Measurements from ENCODE around the gene A3GALT2. TPM values are rescaled to one million over a fixed set of nuclear protein-coding genes. Genes with fewer than 3 reads are reported as not detected.

The A3GALT2 gene
- total RNA-seq, 1 experiment from 2014 or later, result not detected

DNA sequence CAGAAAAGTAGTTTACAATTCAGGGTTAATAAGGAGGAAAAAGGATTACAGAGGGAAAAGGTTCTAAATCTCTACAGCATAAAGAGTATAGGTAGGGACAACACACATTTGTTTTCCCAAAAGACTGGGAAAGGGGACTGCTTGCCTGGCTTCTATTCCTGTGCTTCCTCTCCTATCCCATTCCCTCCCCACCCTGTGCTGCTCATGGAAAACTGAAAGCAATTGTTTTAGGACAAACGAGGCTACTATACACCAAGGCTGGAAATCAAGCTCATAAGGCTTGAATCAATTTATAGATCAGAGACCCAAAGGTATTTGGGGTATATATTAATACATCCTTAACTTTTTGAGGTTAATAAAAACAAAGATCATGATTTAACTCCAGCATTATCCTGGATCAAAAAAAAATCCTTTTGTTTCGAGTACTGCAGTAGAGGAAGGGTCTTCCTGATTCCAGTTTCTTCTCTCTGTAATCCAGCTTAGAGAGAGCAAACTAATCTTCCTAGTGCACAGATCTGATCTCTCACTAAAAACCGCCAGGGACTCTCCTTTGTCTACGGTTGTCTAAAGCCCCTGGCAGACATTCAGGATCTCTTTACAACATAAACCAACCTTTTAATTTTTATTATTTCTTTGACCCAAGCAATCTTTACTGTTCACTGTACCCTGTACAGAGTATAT is 37.4 kb upstream of the A3GALT2 start:
- no peaks in the 10 kb centered on the region for H3K9me3 ChIP-seq (ENCODE audit: insufficient read depth, low read depth)
- no peak overlapping the region for H3K4me3 ChIP-seq
- intact Hi-C loops (cut with micrococcal nuclease; ENCODE audit: unreplicated experiment), result no loop called here
- H3K4me2 ChIP-seq, result no peak overlapping the region
- no peaks in the 10 kb centered on the region for H3K9me2 ChIP-seq (ENCODE audit: insufficient read depth)
- peaks cover 16% of the 10 kb centered on the region; the same call in 1 of the 2 replicates for H3F3A ChIP-seq (ENCODE audit: insufficient read depth, low read depth)
- 0 out of 2 replicates have a peak, but pooled peaks cover 5% of the 10 kb centered on the region for H3K36me3 ChIP-seq (ENCODE audit: low read depth)
- no peak for DNase-seq
- H3K27ac ChIP-seq, result no peak overlapping the region
- H2AFZ ChIP-seq, result no peak overlapping the region
- H3K4me1 ChIP-seq (replicated peaks; ENCODE audit: insufficient read depth), result peaks cover 20% of the 10 kb centered on the region
- TF ChIP-seq EZH2 (IDR thresholded peaks at IDR 0.05; ENCODE audit: low read depth), result no peak
- TF ChIP-seq, protein P1, sequence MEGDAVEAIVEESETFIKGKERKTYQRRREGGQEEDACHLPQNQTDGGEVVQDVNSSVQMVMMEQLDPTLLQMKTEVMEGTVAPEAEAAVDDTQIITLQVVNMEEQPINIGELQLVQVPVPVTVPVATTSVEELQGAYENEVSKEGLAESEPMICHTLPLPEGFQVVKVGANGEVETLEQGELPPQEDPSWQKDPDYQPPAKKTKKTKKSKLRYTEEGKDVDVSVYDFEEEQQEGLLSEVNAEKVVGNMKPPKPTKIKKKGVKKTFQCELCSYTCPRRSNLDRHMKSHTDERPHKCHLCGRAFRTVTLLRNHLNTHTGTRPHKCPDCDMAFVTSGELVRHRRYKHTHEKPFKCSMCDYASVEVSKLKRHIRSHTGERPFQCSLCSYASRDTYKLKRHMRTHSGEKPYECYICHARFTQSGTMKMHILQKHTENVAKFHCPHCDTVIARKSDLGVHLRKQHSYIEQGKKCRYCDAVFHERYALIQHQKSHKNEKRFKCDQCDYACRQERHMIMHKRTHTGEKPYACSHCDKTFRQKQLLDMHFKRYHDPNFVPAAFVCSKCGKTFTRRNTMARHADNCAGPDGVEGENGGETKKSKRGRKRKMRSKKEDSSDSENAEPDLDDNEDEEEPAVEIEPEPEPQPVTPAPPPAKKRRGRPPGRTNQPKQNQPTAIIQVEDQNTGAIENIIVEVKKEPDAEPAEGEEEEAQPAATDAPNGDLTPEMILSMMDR (conservative IDR thresholded peaks at IDR 0.05), result no peak
- H3K79me2 ChIP-seq (ENCODE audit: low read depth), result no peaks in the 10 kb centered on the region
- ChIA-PET CTCF (no interaction called here), POLR2A (ENCODE audit: unreplicated experiment) (no interaction called here)
- H3K27me3 ChIP-seq (ENCODE audit: insufficient read depth, low read depth), result no peaks in the 10 kb centered on the region
- BruUV-seq (replicated peaks), result no TSS peak
- no peaks in the 10 kb centered on the region for H4K20me1 ChIP-seq (ENCODE audit: insufficient read depth)

DNA sequence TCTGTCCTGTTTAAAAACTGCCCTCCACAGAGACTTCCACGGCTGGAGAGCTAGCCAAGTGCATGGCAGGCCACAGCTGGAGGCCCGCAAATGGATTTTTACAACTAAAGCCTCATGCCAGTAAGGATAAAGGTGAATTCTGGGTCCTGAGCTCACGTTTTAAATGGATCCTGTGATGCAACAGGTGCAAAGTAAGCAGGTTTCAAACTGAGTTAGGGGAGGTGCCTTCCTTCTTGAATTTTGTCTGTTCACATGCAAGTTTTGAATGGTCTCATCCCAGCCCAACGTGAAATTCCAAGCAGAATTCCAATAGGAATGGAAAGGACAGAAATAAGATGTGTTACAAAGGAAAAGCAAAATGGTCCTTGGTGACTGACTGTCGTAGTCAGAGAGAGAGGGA is 36.2 kb upstream of the A3GALT2 start:
- no peak overlapping the region for H3K27ac ChIP-seq
- 0 out of 2 replicates have a peak, but pooled peaks cover 5% of the 10 kb centered on the region for H3K36me3 ChIP-seq (ENCODE audit: low read depth)
- H4K20me1 ChIP-seq (ENCODE audit: insufficient read depth), result no peaks in the 10 kb centered on the region
- H3K4me3 ChIP-seq, result no peak overlapping the region
- H3K9me3 ChIP-seq (ENCODE audit: insufficient read depth, low read depth), result no peaks in the 10 kb centered on the region
- H3K27me3 ChIP-seq (ENCODE audit: insufficient read depth, low read depth), result no peaks in the 10 kb centered on the region
- no peak overlapping the region for H2AFZ ChIP-seq
- POLR2A ChIA-PET (ENCODE audit: unreplicated experiment), result no interaction called here
- TF ChIP-seq, protein P1 (conservative IDR thresholded peaks at IDR 0.05), result no peak
- no peak for TF ChIP-seq EZH2 (IDR thresholded peaks at IDR 0.05; ENCODE audit: low read depth)
- intact Hi-C loops (cut with micrococcal nuclease; ENCODE audit: unreplicated experiment), result no loop called here
- H3K4me2 ChIP-seq, result no peak overlapping the region
- no TSS peak for BruUV-seq (replicated peaks)
- CTCF ChIA-PET, result interaction anchor here (0.6 kb wide), 2 partner anchors 159 to 957 kb away, joined by 3 to 5 read pairs; no protein-coding TSS in a partner anchor
- H3K9me2 ChIP-seq (ENCODE audit: insufficient read depth), result no peaks in the 10 kb centered on the region
- H3F3A ChIP-seq (ENCODE audit: insufficient read depth, low read depth), result peaks cover 23% of the 10 kb centered on the region; the same call in 1 of the 2 replicates
- H3K4me1 ChIP-seq (replicated peaks; ENCODE audit: insufficient read depth), result peaks cover 28% of the 10 kb centered on the region
- DNase-seq, result no peak
- H3K79me2 ChIP-seq (ENCODE audit: low read depth), result no peaks in the 10 kb centered on the region

DNA sequence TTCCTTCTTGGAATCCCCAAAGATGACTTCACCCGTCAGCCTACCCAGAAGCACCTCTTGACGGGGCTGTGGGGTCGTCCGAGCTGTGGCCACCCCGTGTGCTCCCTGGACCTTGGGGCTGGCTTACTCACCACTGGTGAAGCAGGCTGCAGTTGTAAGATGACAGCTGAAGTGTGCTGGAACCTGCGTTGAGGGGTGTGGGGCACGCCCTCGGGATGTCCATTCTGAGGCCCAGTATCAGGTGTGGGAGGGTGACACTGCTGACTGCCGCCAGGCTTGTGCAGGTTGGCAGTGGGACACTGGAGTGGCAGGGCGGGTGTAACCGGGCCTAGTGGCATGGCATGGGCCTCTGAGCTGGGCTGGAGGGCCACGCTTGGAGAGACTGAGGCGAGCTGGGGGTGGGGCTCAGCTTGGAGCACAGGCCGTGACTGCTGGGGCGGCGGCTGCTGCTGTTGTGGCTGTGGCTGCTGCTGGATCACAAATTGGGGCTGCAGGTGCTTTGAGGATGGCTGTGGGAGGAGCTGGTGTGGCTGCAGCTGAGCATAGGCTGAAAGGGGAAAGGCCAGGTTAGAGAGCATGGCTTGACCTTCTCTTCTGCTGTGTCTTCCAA is 33.9 kb upstream of the A3GALT2 start:
- Histone ChIP-seq H3K4me3 (no peak overlapping the region), H3K4me1 (replicated peaks; ENCODE audit: insufficient read depth) (peaks cover 29% of the 10 kb centered on the region), H3K79me2 (ENCODE audit: low read depth) (peaks cover 19% of the 10 kb centered on the region), H3K27me3 (ENCODE audit: insufficient read depth, low read depth) (no peaks in the 10 kb centered on the region), H2AFZ (no peak overlapping the region), H3K36me3 (ENCODE audit: low read depth) (no peaks in the 10 kb centered on the region), H3K9me3 (ENCODE audit: insufficient read depth, low read depth) (no peaks in the 10 kb centered on the region), H3K9me2 (ENCODE audit: insufficient read depth) (no peaks in the 10 kb centered on the region), H3K27ac (no peak overlapping the region), H3K4me2 (no peak overlapping the region), H4K20me1 (ENCODE audit: insufficient read depth) (no peaks in the 10 kb centered on the region), H3F3A (ENCODE audit: insufficient read depth, low read depth) (peaks cover 12% of the 10 kb centered on the region; the same call in 1 of the 2 replicates)
- no peak for DNase-seq
- CTCF ChIA-PET, result no interaction called here
- intact Hi-C loops (cut with micrococcal nuclease; ENCODE audit: unreplicated experiment), result loop anchor here (5.0 kb wide), 1 partner anchor 117 kb away; the partner anchor contains the start of gene ZSCAN20
- BruUV-seq (replicated peaks), result no TSS peak
- TF ChIP-seq EZH2 (IDR thresholded peaks at IDR 0.05; ENCODE audit: low read depth), result no peak
- TF ChIP-seq, protein P1 (conservative IDR thresholded peaks at IDR 0.05), result no peak
- POLR2A ChIA-PET (ENCODE audit: unreplicated experiment), result no interaction called here

Data from PC-9 (cell line).